Measurements from ENCODE around the gene PLCG2. TPM values are rescaled to one million over a fixed set of nuclear protein-coding genes. Genes with fewer than 3 reads are reported as not detected.

Gene PLCG2
- total and polyA plus RNA-seq, 9 donors = 3.3 to 16.4 (median 5.6) TPM

DNA sequence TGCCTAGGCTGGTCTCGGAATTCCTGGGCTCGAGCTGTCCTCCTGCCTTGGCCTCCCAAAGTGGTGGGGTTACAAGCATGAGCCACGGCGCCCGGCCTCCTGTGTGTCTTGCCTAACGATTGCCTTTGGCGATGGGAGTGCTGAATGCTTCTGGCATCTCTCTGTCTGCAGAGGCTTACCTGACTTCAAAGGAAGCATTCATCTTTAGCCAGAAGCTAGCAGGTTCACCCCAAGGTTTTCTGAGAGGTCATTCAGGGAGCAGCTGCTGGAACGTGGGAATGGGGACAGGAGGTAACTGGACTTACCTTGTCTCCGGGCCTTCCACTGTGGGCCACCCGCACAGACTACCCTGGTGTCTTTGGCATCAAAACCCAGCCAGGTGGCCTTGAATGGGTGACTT is 54.7 kb downstream of the PLCG2 start:
- Histone ChIP-seq H3K36me3 (no peaks in the 10 kb centered on the region), H3K4me3 (no peak overlapping the region), H3K4me1 (ENCODE audit: insufficient read depth) (no peaks in the 10 kb centered on the region), H3K27ac (no peak overlapping the region), H3K27me3 (no peaks in the 10 kb centered on the region), H3K9me3 (no peaks in the 10 kb centered on the region)
- TF ChIP-seq EP300 (IDR thresholded peaks at IDR 0.05) = no peak
- TF ChIP-seq, protein P1, sequence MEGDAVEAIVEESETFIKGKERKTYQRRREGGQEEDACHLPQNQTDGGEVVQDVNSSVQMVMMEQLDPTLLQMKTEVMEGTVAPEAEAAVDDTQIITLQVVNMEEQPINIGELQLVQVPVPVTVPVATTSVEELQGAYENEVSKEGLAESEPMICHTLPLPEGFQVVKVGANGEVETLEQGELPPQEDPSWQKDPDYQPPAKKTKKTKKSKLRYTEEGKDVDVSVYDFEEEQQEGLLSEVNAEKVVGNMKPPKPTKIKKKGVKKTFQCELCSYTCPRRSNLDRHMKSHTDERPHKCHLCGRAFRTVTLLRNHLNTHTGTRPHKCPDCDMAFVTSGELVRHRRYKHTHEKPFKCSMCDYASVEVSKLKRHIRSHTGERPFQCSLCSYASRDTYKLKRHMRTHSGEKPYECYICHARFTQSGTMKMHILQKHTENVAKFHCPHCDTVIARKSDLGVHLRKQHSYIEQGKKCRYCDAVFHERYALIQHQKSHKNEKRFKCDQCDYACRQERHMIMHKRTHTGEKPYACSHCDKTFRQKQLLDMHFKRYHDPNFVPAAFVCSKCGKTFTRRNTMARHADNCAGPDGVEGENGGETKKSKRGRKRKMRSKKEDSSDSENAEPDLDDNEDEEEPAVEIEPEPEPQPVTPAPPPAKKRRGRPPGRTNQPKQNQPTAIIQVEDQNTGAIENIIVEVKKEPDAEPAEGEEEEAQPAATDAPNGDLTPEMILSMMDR (IDR thresholded peaks at IDR 0.05) = no peak
- no peak for TF ChIP-seq POLR2A (IDR thresholded peaks at IDR 0.05)
- WGBS, 3 donors = 67 to 80% (median 70%) methylated on average over 10 of the region's 10 CpGs
- intact Hi-C loops (cut with DNase I) = no loop called here
- DNase-seq = no peak

DNA sequence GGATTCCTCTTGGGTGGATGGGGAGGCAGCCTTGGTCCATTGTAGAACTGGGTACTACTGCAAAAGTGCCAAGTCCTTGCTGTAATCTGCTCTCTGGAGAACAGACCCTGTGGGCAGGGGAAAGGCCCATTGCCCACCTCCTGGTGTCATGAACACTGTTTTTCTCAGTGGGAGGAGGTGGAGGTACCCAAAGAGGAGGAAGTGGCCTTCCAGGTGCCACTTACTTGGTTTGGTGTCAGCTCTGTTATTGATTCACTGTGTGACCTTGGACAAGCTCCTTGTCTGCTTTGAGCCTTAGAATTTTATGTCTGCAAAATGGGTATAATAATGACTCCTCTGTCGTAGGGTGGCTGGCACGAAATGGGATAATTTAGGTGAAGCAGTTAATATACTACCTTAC is 55.8 kb downstream of the PLCG2 start:
- Histone ChIP-seq H3K27me3 (no peaks in the 10 kb centered on the region), H3K4me1 (ENCODE audit: insufficient read depth) (no peaks in the 10 kb centered on the region), H3K36me3 (no peaks in the 10 kb centered on the region), H3K4me3 (no peak overlapping the region), H3K9me3 (no peaks in the 10 kb centered on the region), H3K27ac (no peak overlapping the region)
- TF ChIP-seq, protein P1 (IDR thresholded peaks at IDR 0.05) = no peak
- no peak for TF ChIP-seq EP300 (IDR thresholded peaks at IDR 0.05)
- no peak for TF ChIP-seq POLR2A (IDR thresholded peaks at IDR 0.05)
- no peak for DNase-seq
- whole genome bisulfite sequencing, 3 donors = 77 to 92% (median 87%) methylated on average over 2 of the region's 2 CpGs
- intact Hi-C loops (cut with DNase I) = no loop called here

DNA sequence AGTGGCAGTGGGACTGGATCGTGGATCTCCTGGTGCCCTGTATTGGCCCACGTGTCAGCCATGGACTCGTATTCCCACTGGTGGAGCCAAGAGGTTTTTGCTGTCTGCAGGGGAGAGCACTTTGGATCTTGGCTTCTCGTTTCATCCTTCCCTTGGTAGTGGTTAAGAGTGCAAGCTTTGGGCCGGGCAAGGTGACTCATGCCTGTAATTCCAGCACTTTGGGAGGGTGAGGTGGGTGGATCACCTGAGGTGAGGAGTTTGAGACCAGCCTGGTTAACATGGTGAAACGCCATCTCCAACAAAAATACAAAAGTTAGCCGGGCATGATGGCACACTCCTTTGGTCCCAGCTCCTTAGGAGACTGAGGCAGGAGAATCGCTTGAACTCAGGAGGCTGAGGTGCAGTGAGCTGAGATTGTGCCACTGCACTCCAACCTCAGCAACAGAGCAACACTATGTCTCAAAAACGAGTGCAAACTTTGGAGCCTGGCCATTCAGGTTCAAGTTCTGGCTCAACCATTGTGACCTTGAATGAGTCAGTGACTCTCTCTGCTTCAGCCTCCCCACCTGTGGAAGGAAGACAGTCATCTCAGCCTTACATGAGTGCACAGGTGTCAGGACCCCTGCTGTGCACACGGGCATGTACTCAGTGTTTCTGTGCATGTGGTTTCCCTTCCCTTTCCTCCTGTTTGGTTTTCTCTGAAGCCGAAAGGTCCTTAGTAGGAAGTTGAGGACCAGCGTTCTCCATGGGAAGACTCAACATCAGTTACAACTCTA is 57.4 kb downstream of the PLCG2 start:
- H3K27me3 ChIP-seq = no peaks in the 10 kb centered on the region
- TF ChIP-seq POLR2A (IDR thresholded peaks at IDR 0.05) (no peak), EP300 (IDR thresholded peaks at IDR 0.05) (no peak)
- TF ChIP-seq, protein P1 (IDR thresholded peaks at IDR 0.05) = no peak
- no peaks in the 10 kb centered on the region for H3K36me3 ChIP-seq
- H3K9me3 ChIP-seq = no peaks in the 10 kb centered on the region
- H3K27ac ChIP-seq = no peak overlapping the region
- 73 to 79% (median 73%) methylated on average over 12 of the region's 12 CpGs for WGBS, 3 donors
- H3K4me1 ChIP-seq (ENCODE audit: insufficient read depth) = no peaks in the 10 kb centered on the region
- intact Hi-C loops (cut with DNase I) = no loop called here
- H3K4me3 ChIP-seq = no peak overlapping the region
- no peak for DNase-seq

DNA sequence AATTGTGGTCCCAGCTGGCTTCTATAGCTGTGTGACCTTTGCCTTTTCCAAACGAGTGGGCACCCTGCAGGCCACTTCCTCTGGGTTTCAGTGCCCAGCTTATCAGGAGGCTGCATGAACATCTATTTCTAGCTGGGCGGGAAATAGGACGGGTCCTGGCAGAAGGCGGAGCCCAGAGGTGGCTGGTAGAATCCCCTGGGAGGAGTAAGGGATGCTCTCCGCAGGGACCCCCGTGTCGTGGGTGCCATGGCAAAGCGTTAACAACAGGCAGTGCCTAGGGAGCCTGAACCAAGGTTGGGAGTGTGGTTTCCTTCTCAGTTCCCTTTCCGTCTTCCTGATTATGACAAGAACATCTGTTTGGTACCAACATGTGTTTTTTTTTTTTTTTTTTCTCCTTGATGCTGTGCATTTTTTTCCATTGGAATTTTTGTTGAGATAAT is 58.2 kb downstream of the PLCG2 start:
- intact Hi-C loops (cut with DNase I) = no loop called here
- WGBS, 3 donors = 64 to 68% (median 65%) methylated on average over 9 of the region's 9 CpGs

More for the DNA sequence above, 58.2 kb downstream of the PLCG2 start:
- Histone ChIP-seq H3K27me3 (no peaks in the 10 kb centered on the region), H3K4me1 (ENCODE audit: insufficient read depth) (no peaks in the 10 kb centered on the region), H3K9me3 (no peaks in the 10 kb centered on the region), H3K27ac (no peak overlapping the region), H3K4me3 (no peak overlapping the region), H3K36me3 (no peaks in the 10 kb centered on the region)
- TF ChIP-seq POLR2A (IDR thresholded peaks at IDR 0.05) = no peak
- TF ChIP-seq EP300 (IDR thresholded peaks at IDR 0.05) = no peak
- TF ChIP-seq, protein P1 (IDR thresholded peaks at IDR 0.05) = no peak
- no peak for DNase-seq

Data from ovary (tissue), 9 donors.